HepG2 (cell line): ENCODE measurements around the gene PEAK1. TPM values are rescaled to one million over a fixed set of nuclear protein-coding genes. Genes with fewer than 3 reads are reported as not detected.

ENCODE experiments used
- DPF2 ChIP-seq: sonication (generic); formaldehyde crosslinking; IDR thresholded peaks from 2 replicates; pipeline ENCODE4 v1.4.0; 2020; ENCODE audit warnings: mild to moderate bottlenecking, low read depth, missing genetic modification reagents, borderline replicate concordance
- EEA1 ChIP-seq: sonication (generic); formaldehyde crosslinking; IDR thresholded peaks from 2 replicates; pipeline ENCODE4 v1.5.1; 2020; ENCODE audit warnings: mild to moderate bottlenecking, missing genetic modification reagents, borderline replicate concordance
- FLYWCH1 ChIP-seq: sonication (generic); formaldehyde crosslinking; IDR thresholded peaks from 2 replicates; pipeline ENCODE4 v1.8.1; 2023; ENCODE audit warnings: mild to moderate bottlenecking, missing genetic modification reagents
- FOXP4 ChIP-seq: sonication (generic); formaldehyde crosslinking; IDR thresholded peaks from 2 replicates; pipeline ENCODE4 v1.4.0; 2020; ENCODE audit warnings: missing genetic modification reagents
- IKZF5 ChIP-seq: IDR thresholded peaks from 2 replicates; pipeline ENCODE4 v1.6.1; 2018; ENCODE audit warnings: missing genetic modification reagents, mild to moderate bottlenecking, missing compliant biosample characterization
- JDP2 ChIP-seq: sonication (generic); formaldehyde crosslinking; IDR thresholded peaks from 2 replicates; pipeline ENCODE4 v1.8.1; 2022; ENCODE audit warnings: missing genetic modification reagents, borderline replicate concordance
- JUND ChIP-seq: sonication (generic); formaldehyde crosslinking; IDR thresholded peaks from 2 replicates; pipeline ENCODE4 v1.8.0; 2022; ENCODE audit warnings: mild to moderate bottlenecking, missing genetic modification reagents
- MEIS2 ChIP-seq: sonication (generic); formaldehyde crosslinking; IDR thresholded peaks from 2 replicates; pipeline ENCODE4 v1.9.0; 2021; ENCODE audit warnings: mild to moderate bottlenecking, missing genetic modification reagents
- MYNN ChIP-seq: sonication (generic); formaldehyde crosslinking; IDR thresholded peaks from 2 replicates; pipeline ENCODE4 v1.4.0; 2020; ENCODE audit warnings: mild to moderate bottlenecking, low read depth, missing genetic modification reagents
- PBX2 ChIP-seq: IDR thresholded peaks from 2 replicates; pipeline ENCODE4 v1.6.1; 2016; ENCODE audit warnings: control low read depth
- RFXANK ChIP-seq: IDR thresholded peaks from 2 replicates; pipeline ENCODE4 v1.6.1; 2016
- SIX1 ChIP-seq: sonication (generic); formaldehyde crosslinking; IDR thresholded peaks from 2 replicates; pipeline ENCODE4 v1.4.0; 2020; ENCODE audit warnings: missing genetic modification reagents, borderline replicate concordance
- SP1 ChIP-seq, 2 experiments: fragments of 450-650 bp in 1 of 2; sonication (generic) in 1 of 2; formaldehyde crosslinking in 1 of 2; IDR thresholded peaks; 2 replicates each; pipeline versions ENCODE4 v1.4.0 to v1.6.1; 2016 to 2020; ENCODE audit warnings: missing genetic modification reagents in 1 of 2
- TCF7L2 ChIP-seq: IDR thresholded peaks from 2 replicates; pipeline ENCODE4 v1.6.1; 2011; ENCODE audit warnings: mild to moderate bottlenecking, low read depth, low read length, moderate library complexity
- ZBTB46 ChIP-seq: sonication (generic); formaldehyde crosslinking; IDR thresholded peaks from 2 replicates; pipeline ENCODE4 v1.4.0; 2020; ENCODE audit warnings: mild to moderate bottlenecking, missing genetic modification reagents, borderline replicate concordance
- ZFP37 ChIP-seq: sonication (generic); formaldehyde crosslinking; IDR thresholded peaks from 2 replicates; pipeline ENCODE4 v1.4.0; 2020; ENCODE audit warnings: missing genetic modification reagents, borderline replicate concordance
- ZNF253 ChIP-seq: sonication (generic); formaldehyde crosslinking; IDR thresholded peaks from 2 replicates; pipeline ENCODE4 v1.8.0; 2022; ENCODE audit warnings: mild to moderate bottlenecking, missing genetic modification reagents, borderline replicate concordance
- ZNF331 ChIP-seq: sonication (generic); formaldehyde crosslinking; IDR thresholded peaks from 2 replicates; pipeline ENCODE4 v1.4.0; 2020; ENCODE audit warnings: missing genetic modification reagents
- ZNF552 ChIP-seq: sonication (generic); formaldehyde crosslinking; IDR thresholded peaks from 2 replicates; pipeline ENCODE4 v1.9.0; 2022; ENCODE audit warnings: missing genetic modification reagents, mild to moderate bottlenecking, borderline replicate concordance
- ZNF557 ChIP-seq: sonication (generic); formaldehyde crosslinking; IDR thresholded peaks from 2 replicates; pipeline ENCODE4 v1.4.0; 2020; ENCODE audit warnings: missing genetic modification reagents
- ZNF775 ChIP-seq: sonication (generic); formaldehyde crosslinking; IDR thresholded peaks from 2 replicates; pipeline ENCODE4 v1.4.0; 2020; ENCODE audit warnings: missing genetic modification reagents, mild to moderate bottlenecking, moderate library complexity, borderline replicate concordance
- polyA plus RNA-seq, 8 experiments: library from polyadenylated mRNA; depleted of rRNA in 3 of 8; stranded (reverse) in 7 of 8; unstranded in 1 of 8; fragments of >200 nt; fragmentation: Illumina TruSeq in 4 of 8; extraction: Trizol in 4 of 8; gene quantifications; 2 replicates each; pipeline versions ENCODE4 v1.2.1 to v1.2.3, GENCODE V29; 2011 to 2016; ENCODE audit warnings: low read depth in 4 of 8, missing spikeins in 1 of 8, mixed read lengths in 1 of 8; ENCODE audit not compliant: insufficient read depth in 1 of 8
- total RNA-seq, 5 experiments: library from RNA; depleted of rRNA; stranded (reverse); fragments of >200 nt; fragmentation: Illumina TruSeq; extraction: Trizol; gene quantifications; 2 replicates each; pipeline ENCODE4 v1.2.3, GENCODE V29; 2016; ENCODE audit warnings: low read depth in 1 of 5
- TF ChIP-seq, protein P1 (sequence below): sonication (generic); formaldehyde crosslinking; IDR thresholded peaks from 2 replicates; pipeline ENCODE4 v1.8.0; 2022; ENCODE audit warnings: mild to moderate bottlenecking, missing genetic modification reagents; ENCODE audit not compliant: insufficient replicate concordance
- TF ChIP-seq, protein P2 (sequence below): sonication (generic); formaldehyde crosslinking; IDR thresholded peaks from 2 replicates; pipeline ENCODE4 v1.4.0; 2020; ENCODE audit warnings: missing genetic modification reagents

Gene PEAK1
- total and polyA plus RNA-seq, 2 of the 13 experiments (the other 11 are each of a cell fraction or from before 2014, with no cell fraction given), result 6.0 to 6.6 TPM

- TF ChIP-seq ZNF331 (CRISPR knock-in tag) (no peak), SIX1 (CRISPR knock-in tag) (no peak), TCF7L2 (no peak), EEA1 (CRISPR knock-in tag) (no peak), MYNN (no peak), FOXP4 (peak; percentile 68), SP1 (IDR thresholded peaks at IDR 0.05) (no peak), SP1 (CRISPR knock-in tag; IDR thresholded peaks at IDR 0.05) (no peak), ZNF557 (CRISPR knock-in tag) (no peak), ZNF253 (CRISPR knock-in tag) (no peak), ZNF552 (CRISPR knock-in tag) (no peak), ZBTB46 (CRISPR knock-in tag) (no peak), ZNF775 (CRISPR knock-in tag) (no peak), JDP2 (CRISPR knock-in tag) (no peak), PBX2 (CRISPR knock-in tag) (no peak), DPF2 (CRISPR knock-in tag) (no peak), ZFP37 (CRISPR knock-in tag) (no peak), IKZF5 (CRISPR knock-in tag) (no peak), RFXANK (CRISPR knock-in tag) (no peak), JUND (no peak), MEIS2 (CRISPR knock-in tag) (no peak), FLYWCH1 (CRISPR knock-in tag) (no peak)
- TF ChIP-seq, protein P1, sequence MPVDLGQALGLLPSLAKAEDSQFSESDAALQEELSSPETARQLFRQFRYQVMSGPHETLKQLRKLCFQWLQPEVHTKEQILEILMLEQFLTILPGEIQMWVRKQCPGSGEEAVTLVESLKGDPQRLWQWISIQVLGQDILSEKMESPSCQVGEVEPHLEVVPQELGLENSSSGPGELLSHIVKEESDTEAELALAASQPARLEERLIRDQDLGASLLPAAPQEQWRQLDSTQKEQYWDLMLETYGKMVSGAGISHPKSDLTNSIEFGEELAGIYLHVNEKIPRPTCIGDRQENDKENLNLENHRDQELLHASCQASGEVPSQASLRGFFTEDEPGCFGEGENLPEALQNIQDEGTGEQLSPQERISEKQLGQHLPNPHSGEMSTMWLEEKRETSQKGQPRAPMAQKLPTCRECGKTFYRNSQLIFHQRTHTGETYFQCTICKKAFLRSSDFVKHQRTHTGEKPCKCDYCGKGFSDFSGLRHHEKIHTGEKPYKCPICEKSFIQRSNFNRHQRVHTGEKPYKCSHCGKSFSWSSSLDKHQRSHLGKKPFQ (CRISPR knock-in tag), result no peak
- TF ChIP-seq, protein P2, sequence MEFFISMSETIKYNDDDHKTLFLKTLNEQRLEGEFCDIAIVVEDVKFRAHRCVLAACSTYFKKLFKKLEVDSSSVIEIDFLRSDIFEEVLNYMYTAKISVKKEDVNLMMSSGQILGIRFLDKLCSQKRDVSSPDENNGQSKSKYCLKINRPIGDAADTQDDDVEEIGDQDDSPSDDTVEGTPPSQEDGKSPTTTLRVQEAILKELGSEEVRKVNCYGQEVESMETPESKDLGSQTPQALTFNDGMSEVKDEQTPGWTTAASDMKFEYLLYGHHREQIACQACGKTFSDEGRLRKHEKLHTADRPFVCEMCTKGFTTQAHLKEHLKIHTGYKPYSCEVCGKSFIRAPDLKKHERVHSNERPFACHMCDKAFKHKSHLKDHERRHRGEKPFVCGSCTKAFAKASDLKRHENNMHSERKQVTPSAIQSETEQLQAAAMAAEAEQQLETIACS, result no peak
These were observed 195.6 kb downstream of the PEAK1 start (continued) for GRCh38 chr15:77224352-77224751.
